ENCODE measurements around the gene FEN1. TPM values are rescaled to one million over a fixed set of nuclear protein-coding genes. Genes with fewer than 3 reads are reported as not detected.
A peak's percentile ranks its signal among the peaks of the same experiment; 100 is the strongest.

FEN1 gene
- total RNA-seq, 3 donors from 2014 or later = 7.5 to 21.8 (median 8.1) TPM

- H3K36me3 ChIP-seq (ENCODE audit: low read depth) = no peaks in the 10 kb centered on the region
- intact Hi-C loops (cut with DNase I, micrococcal nuclease) = no loop called here
- H3K9me3 ChIP-seq = no peaks in the 10 kb centered on the region
- no peaks in the 10 kb centered on the region for H3K4me1 ChIP-seq (ENCODE audit: low read depth)
- DNase-seq (no peak), ATAC-seq (no peak)
- H3K4me3 ChIP-seq = no peak overlapping the region
- no peak for TF ChIP-seq CTCF (IDR thresholded peaks at IDR 0.05)
Measured at GRCh38 chr11:61775106-61775505, 17.6 kb upstream of the FEN1 start.

GRCh38 chr11:61775606-61776554 lies 16.8 kb upstream of the FEN1 start:
- ATAC-seq (no peak), DNase-seq (no peak)
- no peaks in the 10 kb centered on the region for H3K9me3 ChIP-seq
- H3K36me3 ChIP-seq (ENCODE audit: low read depth) = no peaks in the 10 kb centered on the region
- no peaks in the 10 kb centered on the region for H3K4me1 ChIP-seq (ENCODE audit: low read depth)
- no peak overlapping the region for H3K4me3 ChIP-seq
- intact Hi-C loops (cut with DNase I, micrococcal nuclease) = no loop called here
- TF ChIP-seq CTCF (IDR thresholded peaks at IDR 0.05) = no peak

GRCh38 chr11:61776561-61777075 lies 16.1 kb upstream of the FEN1 start:
- no peak overlapping the region for H3K4me3 ChIP-seq
- peak; percentile 67 for ATAC-seq
- peak; percentile 64 to 83 (median 77) for DNase-seq
- no peaks in the 10 kb centered on the region for H3K36me3 ChIP-seq (ENCODE audit: low read depth)
- intact Hi-C loops (cut with DNase I, micrococcal nuclease) = no loop called here
- no peaks in the 10 kb centered on the region for H3K4me1 ChIP-seq (ENCODE audit: low read depth)
- H3K9me3 ChIP-seq = no peaks in the 10 kb centered on the region
- peak; percentile 62 for TF ChIP-seq CTCF (IDR thresholded peaks at IDR 0.05)

GRCh38 chr11:61777234-61778090 lies 15.2 kb upstream of the FEN1 start:
- H3K4me3 ChIP-seq = no peak overlapping the region
- peak; percentile 44 to 65 (median 65) for DNase-seq
- no peaks in the 10 kb centered on the region for H3K36me3 ChIP-seq (ENCODE audit: low read depth)
- intact Hi-C loops (cut with DNase I, micrococcal nuclease) = no loop called here
- peak; percentile 22 for ATAC-seq
- H3K9me3 ChIP-seq = no peaks in the 10 kb centered on the region
- H3K4me1 ChIP-seq (ENCODE audit: low read depth) = no peaks in the 10 kb centered on the region
- TF ChIP-seq CTCF (IDR thresholded peaks at IDR 0.05) = no peak

GRCh38 chr11:61778357-61778886 lies 14.3 kb upstream of the FEN1 start:
- Histone ChIP-seq H3K36me3 (ENCODE audit: low read depth) (no peaks in the 10 kb centered on the region), H3K4me3 (no peak overlapping the region), H3K4me1 (ENCODE audit: low read depth) (no peaks in the 10 kb centered on the region), H3K9me3 (no peaks in the 10 kb centered on the region)
- intact Hi-C loops (cut with DNase I, micrococcal nuclease) = no loop called here
- no peak for TF ChIP-seq CTCF (IDR thresholded peaks at IDR 0.05)
- peak in 1 of 3 donors; percentile 19 for DNase-seq
- no peak for ATAC-seq

Measured in mucosa of descending colon (tissue), 3 donors.